Osteoblast (primary cell): ENCODE data around the gene ANKRD16. TPM values are rescaled to one million over a fixed set of nuclear protein-coding genes. Genes with fewer than 3 reads are reported as not detected.

Experiments used
- DNase-seq: peaks from one replicate; pipeline ENCODE4 v3.0.0; 2011; ENCODE audit warnings: low spot score, mixed read lengths; ENCODE audit not compliant: insufficient read length; ENCODE audit errors: missing footprints
- H2AFZ ChIP-seq: 2 replicates; pipeline ENCODE4 v1.6.0; 2011; ENCODE audit warnings: mild to moderate bottlenecking, low read length
- H3K27ac ChIP-seq: 2 replicates; pipeline ENCODE4 v1.5.1; 2011; ENCODE audit warnings: mild to moderate bottlenecking, low read depth, low read length, moderate library complexity
- H3K27me3 ChIP-seq: 2 replicates; pipeline ENCODE4 v1.6.0; 2012; ENCODE audit warnings: mild to moderate bottlenecking, control low read depth, inconsistent platforms, low read length, moderate library complexity; ENCODE audit not compliant: insufficient read depth
- H3K36me3 ChIP-seq: 2 replicates; pipeline ENCODE4 v1.5.1; 2011; ENCODE audit warnings: mild to moderate bottlenecking, low read length, control low read depth, moderate library complexity; ENCODE audit not compliant: insufficient read depth
- H3K4me1 ChIP-seq: 2 replicates; pipeline ENCODE4 v1.5.1; 2011; ENCODE audit warnings: mild to moderate bottlenecking, low read length, control low read depth, moderate library complexity; ENCODE audit not compliant: insufficient read depth
- H3K4me2 ChIP-seq: 2 replicates; pipeline ENCODE4 v1.6.0; 2011; ENCODE audit warnings: mild to moderate bottlenecking, low read length; ENCODE audit not compliant: insufficient read depth
- H3K4me3 ChIP-seq: fragments of 200-600 bp; sonication (generic); 3 replicates; pipeline ENCODE4 v1.5.1; 2012; ENCODE audit warnings: mild to moderate bottlenecking, low read length, inconsistent platforms; ENCODE audit not compliant: insufficient read depth
- H3K79me2 ChIP-seq: 2 replicates; pipeline ENCODE4 v1.6.0; 2012; ENCODE audit warnings: mild to moderate bottlenecking, low read length, control low read depth, inconsistent platforms; ENCODE audit not compliant: insufficient read depth
- H3K9me3 ChIP-seq: 2 replicates; pipeline ENCODE4 v1.5.1; 2011; ENCODE audit warnings: low read depth, low read length, control low read depth
- H4K20me1 ChIP-seq: 2 replicates; pipeline ENCODE4 v1.6.0; 2012; ENCODE audit warnings: mild to moderate bottlenecking, low read length, control low read depth; ENCODE audit not compliant: insufficient read depth
- CTCF ChIP-seq: IDR thresholded peaks from 2 replicates; pipeline ENCODE4 v1.5.1; 2011; ENCODE audit warnings: mild to moderate bottlenecking, low read depth, low read length, moderate library complexity; ENCODE audit errors: extremely low read depth
- total RNA-seq: library from RNA; depleted of rRNA; stranded (reverse); fragments of >200 nt; gene quantifications from 2 replicates; pipeline ENCODE4 v1.2.3, GENCODE V29; 2012

Gene ANKRD16
- total RNA-seq, 1 donor = 7.2 TPM

DNA sequence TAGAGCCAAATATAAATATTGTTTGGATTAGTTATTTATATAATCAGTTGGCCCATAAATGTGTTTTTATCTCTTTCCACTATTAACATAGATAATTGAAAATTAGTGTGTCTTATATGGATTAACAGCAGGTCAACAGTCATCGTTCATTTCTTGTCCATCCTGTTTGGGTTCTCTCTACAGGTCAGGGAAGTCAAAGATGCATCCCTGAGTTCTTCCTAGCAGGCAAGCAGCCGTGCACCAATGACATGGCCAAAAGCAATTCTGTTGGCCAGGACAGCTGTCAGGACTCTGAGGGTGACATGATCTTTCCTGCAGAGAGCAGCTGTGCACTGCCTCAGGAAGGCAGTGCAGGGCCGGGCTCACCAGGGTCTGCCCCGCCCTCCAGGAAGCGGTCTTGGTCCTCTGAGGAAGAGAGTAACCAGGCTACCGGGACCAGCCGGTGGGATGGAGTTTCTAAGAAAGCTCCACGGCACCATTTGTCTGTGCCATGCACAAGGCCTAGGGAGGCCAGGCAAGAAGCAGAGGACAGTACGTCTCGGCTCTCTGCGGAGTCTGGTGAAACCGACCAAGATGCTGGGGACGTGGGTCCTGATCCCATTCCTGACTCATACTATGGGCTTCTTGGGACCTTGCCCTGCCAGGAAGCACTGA, 16.3 kb upstream of the ANKRD16 start:
- H3K4me2 ChIP-seq = no peak overlapping the region
- H3K27me3 ChIP-seq = no peaks in the 10 kb centered on the region
- no peak for DNase-seq
- H3K36me3 ChIP-seq = peaks cover 39% of the 10 kb centered on the region
- H3K4me3 ChIP-seq = no peak overlapping the region
- H3K27ac ChIP-seq = no peak overlapping the region
- no peak overlapping the region for H2AFZ ChIP-seq
- H4K20me1 ChIP-seq = peaks cover 9% of the 10 kb centered on the region
- TF ChIP-seq CTCF = no peak
- no peaks in the 10 kb centered on the region for H3K4me1 ChIP-seq
- H3K9me3 ChIP-seq = no peaks in the 10 kb centered on the region
- peaks cover 45% of the 10 kb centered on the region for H3K79me2 ChIP-seq

GRCh38 chr10:5904227-5904626, 14.5 kb upstream of the ANKRD16 start:
- Histone ChIP-seq H3K4me1 (no peaks in the 10 kb centered on the region), H3K9me3 (no peaks in the 10 kb centered on the region), H2AFZ (no peak overlapping the region), H3K79me2 (peaks cover 61% of the 10 kb centered on the region), H4K20me1 (peaks cover 12% of the 10 kb centered on the region), H3K27me3 (no peaks in the 10 kb centered on the region), H3K4me2 (no peak overlapping the region), H3K27ac (no peak overlapping the region), H3K36me3 (peaks cover 24% of the 10 kb centered on the region), H3K4me3 (no peak overlapping the region)
- DNase-seq = no peak
- TF ChIP-seq CTCF = no peak

- H3K27me3 ChIP-seq = no peaks in the 10 kb centered on the region
- no peaks in the 10 kb centered on the region for H3K4me1 ChIP-seq
- H3K27ac ChIP-seq = no peak overlapping the region
- H3K79me2 ChIP-seq = peaks cover 68% of the 10 kb centered on the region
- H3K4me2 ChIP-seq = no peak overlapping the region
- no peak overlapping the region for H3K4me3 ChIP-seq
- no peak for DNase-seq
- H3K36me3 ChIP-seq = peaks cover 18% of the 10 kb centered on the region
- no peak overlapping the region for H2AFZ ChIP-seq
- peaks cover 14% of the 10 kb centered on the region for H4K20me1 ChIP-seq
- no peak for TF ChIP-seq CTCF
- no peaks in the 10 kb centered on the region for H3K9me3 ChIP-seq
Measured at GRCh38 chr10:5903563-5903962, 13.9 kb upstream of the ANKRD16 start.

- no peak for DNase-seq
- Histone ChIP-seq H3K4me2 (no peak overlapping the region), H3K4me3 (no peak overlapping the region), H3K27ac (no peak overlapping the region), H3K9me3 (no peaks in the 10 kb centered on the region), H2AFZ (no peak overlapping the region), H3K79me2 (peaks cover 72% of the 10 kb centered on the region), H4K20me1 (peaks cover 15% of the 10 kb centered on the region), H3K27me3 (no peaks in the 10 kb centered on the region), H3K4me1 (no peaks in the 10 kb centered on the region), H3K36me3 (peaks cover 16% of the 10 kb centered on the region)
- TF ChIP-seq CTCF = no peak
Measured at GRCh38 chr10:5902511-5903274, 13.0 kb upstream of the ANKRD16 start.
